ENCODE measurements around the gene DR1.

- TF ChIP-seq GATA2 (IDR thresholded peaks at IDR 0.05; ENCODE audit: low read depth, low read length) (no peak), GATA3 (IDR thresholded peaks at IDR 0.05; ENCODE audit: low read depth, low read length) (no peak)
These were observed 15.1 kb upstream of the DR1 start for GRCh38 chr1:93330617-93331016.
